ENCODE results near the gene TPM1. TPM values are rescaled to one million over a fixed set of nuclear protein-coding genes. Genes with fewer than 3 reads are reported as not detected.

TPM1 gene
- polyA plus RNA-seq, 6 donors from 2014 or later: 1.7 to 6.9 (median 4.0) TPM

- Mint-ChIP-seq H3K4me1 (no peaks in the 10 kb centered on the region), H3K27ac (no peak overlapping the region), H3K4me3 (no peak overlapping the region)
Observed at GRCh38 chr15:63071288-63071909, 28.9 kb downstream of the TPM1 start.

GRCh38 chr15:63072023-63072650 lies 29.6 kb downstream of the TPM1 start:
- DNase-seq: no peak
- no peaks in the 10 kb centered on the region for H3K4me1 Mint-ChIP-seq
- peaks cover 0 to 3% of the 10 kb centered on the region in 2 donors for H3K36me3 Mint-ChIP-seq
- H3K4me3 Mint-ChIP-seq: no peak overlapping the region
- no peaks in the 10 kb centered on the region for H3K9me3 Mint-ChIP-seq
- ATAC-seq (ENCODE audit: low read depth in 2 of 2): no peak
- H3K27ac Mint-ChIP-seq: no peak overlapping the region
- no peaks in the 10 kb centered on the region for H3K27me3 Mint-ChIP-seq

More at GRCh38 chr15:63071288-63071909, 28.9 kb downstream of the TPM1 start:
- no peaks in the 10 kb centered on the region for H3K27me3 Mint-ChIP-seq
- H3K36me3 Mint-ChIP-seq: peaks cover 0 to 7% of the 10 kb centered on the region in 2 donors
- ATAC-seq (ENCODE audit: low read depth in 2 of 2): no peak
- no peak for DNase-seq
- H3K9me3 Mint-ChIP-seq: no peaks in the 10 kb centered on the region

DNA sequence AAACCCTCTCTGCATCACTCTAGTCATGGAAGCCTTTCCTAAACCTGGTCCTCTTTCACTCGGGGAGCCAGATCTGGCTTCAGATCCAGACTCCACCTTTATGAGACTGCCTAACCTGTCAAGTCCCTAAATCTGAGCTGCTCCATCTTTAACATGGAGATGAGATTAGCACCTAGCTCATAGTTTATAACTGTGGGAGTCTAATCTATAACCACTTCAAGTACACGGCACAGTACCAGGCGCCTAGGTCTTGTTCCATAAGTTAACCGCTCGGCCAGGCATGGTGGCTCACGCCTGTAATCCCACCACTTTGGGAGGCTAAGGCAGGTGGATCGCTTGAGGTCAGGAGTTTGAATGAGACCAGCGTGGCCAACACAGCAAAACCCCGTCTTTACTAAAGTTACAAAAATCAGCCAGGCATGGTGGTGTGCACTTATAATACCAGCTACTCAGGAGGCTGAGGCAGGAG lies 30.3 kb downstream of the TPM1 start:
- H3K9me3 Mint-ChIP-seq: no peaks in the 10 kb centered on the region
- no peak overlapping the region for H3K4me3 Mint-ChIP-seq
- no peaks in the 10 kb centered on the region for H3K36me3 Mint-ChIP-seq
- DNase-seq: no peak
- H3K27ac Mint-ChIP-seq: no peak overlapping the region
- no peaks in the 10 kb centered on the region for H3K4me1 Mint-ChIP-seq
- H3K27me3 Mint-ChIP-seq: peaks cover 0 to 5% (median 0%) of the 10 kb centered on the region in 3 donors
- no peak for ATAC-seq (ENCODE audit: low read depth in 2 of 2)

- no peak for ATAC-seq (ENCODE audit: low read depth in 2 of 2)
- H3K36me3 Mint-ChIP-seq: no peaks in the 10 kb centered on the region
- H3K9me3 Mint-ChIP-seq: no peaks in the 10 kb centered on the region
- no peak for DNase-seq
- no peak overlapping the region for H3K4me3 Mint-ChIP-seq
- H3K4me1 Mint-ChIP-seq: no peaks in the 10 kb centered on the region
- H3K27me3 Mint-ChIP-seq: peaks cover 0 to 6% (median 0%) of the 10 kb centered on the region in 3 donors
- H3K27ac Mint-ChIP-seq: peak overlapping the region in 2 of 6 donors; percentile 24 to 50
Observed at GRCh38 chr15:63073497-63074172, 31.1 kb downstream of the TPM1 start.

DNA sequence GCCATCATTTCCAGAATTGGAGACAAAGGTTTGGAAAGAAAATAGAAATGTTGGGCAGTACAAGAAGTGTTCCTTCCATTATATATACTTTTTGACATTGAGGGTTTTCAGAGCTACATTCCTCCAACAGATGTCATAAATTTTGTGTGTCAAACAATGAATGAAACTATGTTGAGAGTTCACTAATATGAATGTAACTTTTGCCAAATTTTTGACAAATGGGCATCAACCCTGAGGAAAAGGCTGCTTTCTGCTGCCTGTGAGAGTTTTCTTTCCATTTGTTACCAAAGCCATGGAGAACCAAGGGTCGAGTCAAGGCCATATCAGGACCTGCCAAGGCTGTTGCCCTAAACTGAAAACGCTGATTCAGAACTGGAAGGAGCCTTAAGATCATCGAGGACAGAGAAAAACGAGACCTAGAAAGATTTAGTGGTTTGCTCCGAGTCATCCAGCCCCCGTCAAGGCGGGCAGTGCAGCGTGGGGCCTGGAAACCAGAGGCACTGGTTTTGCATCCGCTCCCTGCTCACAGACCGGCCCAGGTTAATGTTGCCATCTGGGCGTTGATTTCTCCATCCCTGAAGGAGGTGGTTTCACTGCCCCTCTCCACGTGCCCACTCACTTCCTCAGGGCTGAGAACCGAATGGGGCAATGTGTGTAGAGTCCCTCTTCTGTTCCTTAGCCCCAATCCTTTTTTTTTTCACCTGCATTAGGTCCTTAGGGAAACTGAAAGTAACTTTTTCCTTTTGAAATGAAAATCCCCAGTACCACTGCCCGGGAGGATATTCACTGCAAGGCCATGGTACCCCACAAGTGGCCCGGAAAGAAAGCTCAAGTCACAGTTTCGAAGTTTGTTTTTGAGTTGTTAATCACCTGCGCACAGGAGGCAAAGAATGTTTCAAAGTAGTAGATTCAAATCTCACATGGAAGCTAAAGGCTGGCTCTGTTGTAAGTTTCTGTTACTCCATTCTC lies 32.8 kb downstream of the TPM1 start:
- no peak for DNase-seq
- ATAC-seq (ENCODE audit: low read depth in 2 of 2): no peak
- Mint-ChIP-seq H3K4me3 (no peak overlapping the region), H3K36me3 (no peaks in the 10 kb centered on the region), H3K27ac (peak overlapping the region in 1 of 6 donors; percentile 64), H3K4me1 (no peaks in the 10 kb centered on the region), H3K9me3 (no peaks in the 10 kb centered on the region), H3K27me3 (peaks cover 0 to 13% (median 12%) of the 10 kb centered on the region in 3 donors)

- DNase-seq: no peak
- no peaks in the 10 kb centered on the region for H3K4me1 Mint-ChIP-seq
- peak overlapping the region in 2 of 6 donors; percentile 59 to 64 for H3K27ac Mint-ChIP-seq
- H3K4me3 Mint-ChIP-seq: no peak overlapping the region
- H3K36me3 Mint-ChIP-seq: no peaks in the 10 kb centered on the region
- H3K9me3 Mint-ChIP-seq: no peaks in the 10 kb centered on the region
- no peak for ATAC-seq (ENCODE audit: low read depth in 2 of 2)
- peaks cover 0 to 20% (median 12%) of the 10 kb centered on the region in 3 donors for H3K27me3 Mint-ChIP-seq
Observed at GRCh38 chr15:63075984-63076713, 33.6 kb downstream of the TPM1 start.

GRCh38 chr15:63076714-63077046 lies 34.1 kb downstream of the TPM1 start:
- no peak overlapping the region for H3K4me3 Mint-ChIP-seq
- H3K27me3 Mint-ChIP-seq: peaks cover 3 to 20% (median 12%) of the 10 kb centered on the region in 3 donors
- no peak overlapping the region for H3K27ac Mint-ChIP-seq
- no peaks in the 10 kb centered on the region for H3K36me3 Mint-ChIP-seq
- no peaks in the 10 kb centered on the region for H3K4me1 Mint-ChIP-seq
- DNase-seq (no peak), ATAC-seq (ENCODE audit: low read depth in 2 of 2) (no peak)
- no peaks in the 10 kb centered on the region for H3K9me3 Mint-ChIP-seq

- no peak overlapping the region for H3K27ac Mint-ChIP-seq
- H3K4me3 Mint-ChIP-seq: no peak overlapping the region
- H3K4me1 Mint-ChIP-seq: no peaks in the 10 kb centered on the region
- DNase-seq (no peak), ATAC-seq (ENCODE audit: low read depth in 2 of 2) (no peak)
- peaks cover 5 to 21% (median 12%) of the 10 kb centered on the region in 3 donors for H3K27me3 Mint-ChIP-seq
- H3K36me3 Mint-ChIP-seq: no peaks in the 10 kb centered on the region
- no peaks in the 10 kb centered on the region for H3K9me3 Mint-ChIP-seq
Observed at GRCh38 chr15:63077952-63078351, 35.4 kb downstream of the TPM1 start.

- Mint-ChIP-seq H3K36me3 (no peaks in the 10 kb centered on the region), H3K27ac (no peak overlapping the region), H3K9me3 (no peaks in the 10 kb centered on the region), H3K4me1 (no peaks in the 10 kb centered on the region), H3K4me3 (no peak overlapping the region), H3K27me3 (peaks cover 5 to 26% (median 12%) of the 10 kb centered on the region in 3 donors)
- ATAC-seq (ENCODE audit: low read depth in 2 of 2) (no peak), DNase-seq (no peak)
Observed at GRCh38 chr15:63079947-63080626, 37.5 kb downstream of the TPM1 start.

- H3K27ac Mint-ChIP-seq: no peak overlapping the region
- DNase-seq: no peak
- no peak for ATAC-seq (ENCODE audit: low read depth in 2 of 2)
- no peaks in the 10 kb centered on the region for H3K36me3 Mint-ChIP-seq
- H3K4me1 Mint-ChIP-seq: no peaks in the 10 kb centered on the region
- H3K27me3 Mint-ChIP-seq: peaks cover 5 to 26% (median 12%) of the 10 kb centered on the region in 3 donors
- no peak overlapping the region for H3K4me3 Mint-ChIP-seq
- H3K9me3 Mint-ChIP-seq: no peaks in the 10 kb centered on the region
Observed at GRCh38 chr15:63080634-63081250, 38.2 kb downstream of the TPM1 start.

GRCh38 chr15:63082366-63082765 lies 39.8 kb downstream of the TPM1 start:
- Mint-ChIP-seq H3K27me3 (peaks cover 5 to 26% (median 12%) of the 10 kb centered on the region in 3 donors), H3K9me3 (no peaks in the 10 kb centered on the region), H3K4me3 (no peak overlapping the region), H3K4me1 (no peaks in the 10 kb centered on the region), H3K27ac (no peak overlapping the region), H3K36me3 (no peaks in the 10 kb centered on the region)
- ATAC-seq (ENCODE audit: low read depth in 2 of 2) (no peak), DNase-seq (no peak)

GRCh38 chr15:63083044-63083443 lies 40.5 kb downstream of the TPM1 start:
- Mint-ChIP-seq H3K27me3 (peaks cover 5 to 20% (median 12%) of the 10 kb centered on the region in 3 donors), H3K4me1 (no peaks in the 10 kb centered on the region), H3K9me3 (no peaks in the 10 kb centered on the region), H3K27ac (no peak overlapping the region), H3K36me3 (no peaks in the 10 kb centered on the region), H3K4me3 (no peak overlapping the region)
- DNase-seq: no peak
- ATAC-seq (ENCODE audit: low read depth in 2 of 2): no peak
